CD14-positive monocyte (primary cell): ENCODE results near the gene MIEF1. TPM values are rescaled to one million over a fixed set of nuclear protein-coding genes. Genes with fewer than 3 reads are reported as not detected.

Source experiments
- DNase-seq, 3 donors: peaks; one replicate each; pipeline ENCODE4 v3.0.0-alpha.2; 2011 to 2022
- H2AFZ ChIP-seq: 2 replicates; pipeline ENCODE4 v1.6.0; 2012; ENCODE audit warnings: mild to moderate bottlenecking, low read depth, low read length, inconsistent platforms; ENCODE audit not compliant: insufficient read depth, poor library complexity, severe bottlenecking
- H3K27ac ChIP-seq, 2 donors: 1 replicate in 1 of 2; 2 replicates in 1 of 2; pipeline ENCODE4 v1.5.1; 2012 to 2013; ENCODE audit warnings: low read length in 2 of 2, control low read depth in 1 of 2, inconsistent platforms in 1 of 2, low read depth in 1 of 2, mild to moderate bottlenecking in 1 of 2
- H3K27me3 ChIP-seq, 2 donors: one replicate each; pipeline versions ENCODE4 v1.6.0 to v1.6.1; 2011 to 2013; ENCODE audit warnings: low read length in 2 of 2; ENCODE audit not compliant: control insufficient read depth in 2 of 2, insufficient read depth in 2 of 2
- H3K36me3 ChIP-seq, 2 donors: replicated peaks in 1 of 2; 1 replicate in 1 of 2; 2 replicates in 1 of 2; pipeline versions ENCODE4 v1.5.1 to v1.6.1; 2012 to 2013; ENCODE audit warnings: low read length in 2 of 2, control low read depth in 1 of 2, inconsistent platforms in 1 of 2, mild to moderate bottlenecking in 1 of 2; ENCODE audit not compliant: insufficient read depth in 2 of 2, control insufficient read depth in 1 of 2
- H3K4me1 ChIP-seq, 2 donors: 1 replicate in 1 of 2; 2 replicates in 1 of 2; pipeline versions ENCODE4 v1.5.1 to v1.6.1; 2012 to 2013; ENCODE audit warnings: low read length in 2 of 2, control low read depth in 1 of 2, inconsistent platforms in 1 of 2, mild to moderate bottlenecking in 1 of 2, moderate library complexity in 1 of 2; ENCODE audit not compliant: insufficient read depth in 2 of 2, control insufficient read depth in 1 of 2
- H3K4me2 ChIP-seq: replicated peaks from 2 replicates; pipeline ENCODE3; 2012; ENCODE audit warnings: low read length, moderate library complexity, mild to moderate bottlenecking; ENCODE audit not compliant: poor library complexity, severe bottlenecking; ENCODE audit errors: extremely low read depth
- H3K4me3 ChIP-seq, 3 experiments: fragments of 200-600 bp in 1 of 3; sonication (generic) in 1 of 3; replicated peaks in 1 of 3; 1 replicate in 2 of 3; 2 replicates in 1 of 3; pipeline ENCODE4 v1.5.1; 2011 to 2013; ENCODE audit warnings: low read length in 3 of 3, mild to moderate bottlenecking in 3 of 3, control low read depth in 2 of 3, low read depth in 2 of 3, inconsistent platforms in 1 of 3, moderate library complexity in 1 of 3
- H3K79me2 ChIP-seq: 2 replicates; pipeline ENCODE4 v1.6.0; 2012; ENCODE audit warnings: mild to moderate bottlenecking, control low read depth, inconsistent platforms, low read length, moderate library complexity; ENCODE audit not compliant: insufficient read depth
- H3K9ac ChIP-seq: 2 replicates; pipeline ENCODE4 v1.6.0; 2017; ENCODE audit warnings: low read length, mild to moderate bottlenecking; ENCODE audit not compliant: insufficient read depth, poor library complexity, severe bottlenecking
- H3K9me3 ChIP-seq, 2 donors: replicated peaks in 1 of 2; 1 replicate in 1 of 2; 2 replicates in 1 of 2; pipeline versions ENCODE4 v1.5.1 to v1.6.1; 2012 to 2013; ENCODE audit warnings: low read length in 2 of 2, control low read depth in 1 of 2; ENCODE audit not compliant: control insufficient read depth in 1 of 2, insufficient read depth in 1 of 2
- H4K20me1 ChIP-seq: 2 replicates; pipeline ENCODE4 v1.6.0; 2012; ENCODE audit warnings: mild to moderate bottlenecking, low read length, control low read depth, moderate library complexity; ENCODE audit not compliant: insufficient read depth
- H3K27ac Mint-ChIP-seq, 7 donors: one replicate each; pipeline ENCODE4 v1.8.0; 2020; ENCODE audit warnings: mild to moderate bottlenecking in 7 of 7, mixed read lengths in 7 of 7, moderate library complexity in 6 of 7, inconsistent platforms in 2 of 7
- H3K27me3 Mint-ChIP-seq, 3 donors: one replicate each; pipeline ENCODE4 v1.8.0; 2021 to 2022; ENCODE audit warnings: low read depth in 3 of 3, mild to moderate bottlenecking in 3 of 3, mixed read lengths in 3 of 3, moderate library complexity in 3 of 3, inconsistent platforms in 1 of 3
- H3K36me3 Mint-ChIP-seq, 2 donors: one replicate each; pipeline ENCODE4 v1.8.0; 2020; ENCODE audit warnings: mixed read lengths in 2 of 2, inconsistent platforms in 1 of 2, mild to moderate bottlenecking in 1 of 2
- H3K4me1 Mint-ChIP-seq: one replicate; pipeline ENCODE4 v1.8.0; 2020; ENCODE audit warnings: mild to moderate bottlenecking, mixed read lengths
- H3K4me3 Mint-ChIP-seq, 2 donors: one replicate each; pipeline ENCODE4 v1.8.0; 2020; ENCODE audit warnings: mild to moderate bottlenecking in 2 of 2, mixed read lengths in 2 of 2, moderate library complexity in 1 of 2
- H3K9me3 Mint-ChIP-seq, 7 donors: one replicate each; pipeline ENCODE4 v1.8.0; 2020 to 2022; ENCODE audit warnings: mixed read lengths in 7 of 7, mild to moderate bottlenecking in 6 of 7, moderate library complexity in 6 of 7, inconsistent platforms in 2 of 7
- WGBS: methylation state at CpG from one replicate; pipeline ENCODE4 v1.1.5; 2013; ENCODE audit warnings: missing lambda C conversion rate; ENCODE audit not compliant: insufficient coverage; 5-methylcytosine and 5-hydroxymethylcytosine counted together
- intact Hi-C, 2 donors: fragments of 100-400 bp; cut with micrococcal nuclease; formaldehyde crosslinking; loops; one replicate each; pipeline versions ENCODE4 v1.15.0 to v1.15.1; 2023
- polyA plus RNA-seq, 3 donors: library from polyadenylated mRNA; depleted of rRNA in 1 of 3; unstranded in 2 of 3; stranded (reverse) in 1 of 3; fragments of 300-500 nt in 2 of 3; fragments of >200 nt in 1 of 3; fragmentation: Illumina TruSeq in 2 of 3; gene quantifications; 1 replicate in 2 of 3; 2 replicates in 1 of 3; pipeline ENCODE4 v1.2.3, GENCODE V29; 2012 to 2021
- TF ChIP-seq, protein P1 (sequence below): fragments of 200-600 bp; IDR thresholded peaks from one replicate; pipeline ENCODE4 v1.8.0; 2022; ENCODE audit warnings: antibody characterized with exemption, mild to moderate bottlenecking

Gene MIEF1
- polyA plus RNA-seq, 3 donors, result 9.4 to 14.0 (median 13.3) TPM

DNA sequence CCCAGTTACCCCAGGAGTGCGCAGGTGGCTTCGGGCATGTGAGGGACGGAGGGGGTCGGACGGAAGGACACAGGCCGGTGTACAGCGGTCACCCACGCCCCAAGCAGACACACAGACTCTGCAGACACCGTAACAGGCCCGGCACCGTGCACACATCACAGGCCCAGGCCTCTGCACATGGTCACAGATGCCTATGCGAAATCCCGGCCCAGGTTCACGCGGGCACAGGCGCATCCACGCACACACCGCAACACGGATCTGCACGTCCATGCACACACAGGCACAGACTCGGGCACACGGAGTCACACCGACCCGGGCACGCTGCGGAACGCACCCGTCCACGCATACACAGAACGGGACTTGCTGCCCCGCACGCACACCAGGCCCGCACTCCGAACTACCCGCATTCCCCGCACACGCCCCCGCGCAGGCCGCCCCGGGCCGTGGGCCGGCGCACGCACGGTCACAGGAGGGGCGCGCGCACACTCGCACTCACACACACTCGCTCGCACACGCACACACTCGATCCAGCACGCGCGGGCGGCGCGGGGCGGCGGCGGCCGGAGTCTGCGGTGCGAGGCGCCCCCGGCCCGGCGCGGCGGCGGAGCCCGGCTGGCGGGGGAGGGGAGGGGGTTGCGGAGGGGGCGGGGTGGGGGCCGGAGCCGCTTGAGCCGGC is 45.4 kb upstream of the MIEF1 start, which contains the start of gene MGAT3:
Gene MGAT3, plus strand, starts transcription at position 491 of the 676 bp plus-strand sequence. CDS start 30,336 bp downstream, outside the sequence.
- Histone ChIP-seq H3K9me3 (peaks cover 0 to 11% of the 10 kb centered on the region in 2 donors), H3K79me2 (no peaks in the 10 kb centered on the region), H3K36me3 (no peaks in the 10 kb centered on the region), H4K20me1 (no peaks in the 10 kb centered on the region), H3K27me3 (peaks cover 18 to 46% of the 10 kb centered on the region in 2 donors), H3K27ac (no peak within 1 kb of the TSS), H3K4me3 (no peak within 1 kb of the TSS), H3K4me2 (peak within 1 kb of the TSS; percentile 41), H3K9ac (no peak within 1 kb of the TSS), H3K4me1 (peaks cover 3 to 8% of the 10 kb centered on the region in 2 donors), H2AFZ (no peak within 1 kb of the TSS)
- no peak for DNase-seq
- peaks cover 57 to 67% (median 58%) of the 10 kb centered on the region in 3 donors for H3K27me3 Mint-ChIP-seq
- peaks cover 6% of the 10 kb centered on the region for H3K4me1 Mint-ChIP-seq
- WGBS, result 59% methylated on average over 47 of the region's 80 CpGs
- H3K36me3 Mint-ChIP-seq, result peaks cover 7 to 8% of the 10 kb centered on the region in 2 donors
- H3K27ac Mint-ChIP-seq, result peak within 1 kb of the TSS in 1 of 7 donors; percentile 30
- H3K4me3 Mint-ChIP-seq, result peak within 1 kb of the TSS; percentile 48 to 85
- TF ChIP-seq, protein P1, sequence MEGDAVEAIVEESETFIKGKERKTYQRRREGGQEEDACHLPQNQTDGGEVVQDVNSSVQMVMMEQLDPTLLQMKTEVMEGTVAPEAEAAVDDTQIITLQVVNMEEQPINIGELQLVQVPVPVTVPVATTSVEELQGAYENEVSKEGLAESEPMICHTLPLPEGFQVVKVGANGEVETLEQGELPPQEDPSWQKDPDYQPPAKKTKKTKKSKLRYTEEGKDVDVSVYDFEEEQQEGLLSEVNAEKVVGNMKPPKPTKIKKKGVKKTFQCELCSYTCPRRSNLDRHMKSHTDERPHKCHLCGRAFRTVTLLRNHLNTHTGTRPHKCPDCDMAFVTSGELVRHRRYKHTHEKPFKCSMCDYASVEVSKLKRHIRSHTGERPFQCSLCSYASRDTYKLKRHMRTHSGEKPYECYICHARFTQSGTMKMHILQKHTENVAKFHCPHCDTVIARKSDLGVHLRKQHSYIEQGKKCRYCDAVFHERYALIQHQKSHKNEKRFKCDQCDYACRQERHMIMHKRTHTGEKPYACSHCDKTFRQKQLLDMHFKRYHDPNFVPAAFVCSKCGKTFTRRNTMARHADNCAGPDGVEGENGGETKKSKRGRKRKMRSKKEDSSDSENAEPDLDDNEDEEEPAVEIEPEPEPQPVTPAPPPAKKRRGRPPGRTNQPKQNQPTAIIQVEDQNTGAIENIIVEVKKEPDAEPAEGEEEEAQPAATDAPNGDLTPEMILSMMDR, result no peak
- intact Hi-C loops, result no loop called here
- peaks cover 0 to 22% (median 16%) of the 10 kb centered on the region in 7 donors for H3K9me3 Mint-ChIP-seq

DNA sequence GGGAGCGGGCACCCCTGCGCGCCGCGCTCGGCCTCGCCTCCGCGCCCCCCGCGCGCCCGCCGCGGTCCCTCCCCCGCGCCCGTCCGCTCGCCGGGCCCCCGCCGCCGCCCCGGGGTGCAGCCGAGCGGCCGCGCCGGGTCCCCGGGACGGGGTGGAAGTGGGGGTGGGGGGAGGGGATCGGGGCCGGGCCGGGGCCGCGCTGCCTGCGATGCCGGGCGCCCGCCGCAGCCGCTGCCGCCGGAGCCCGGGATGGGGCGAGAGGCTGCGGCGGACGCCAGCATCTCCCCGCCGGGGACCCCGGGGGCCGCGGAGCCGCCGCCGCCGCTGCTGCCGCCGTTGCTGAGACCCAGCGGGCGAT is 44.9 kb upstream of the MIEF1 start:
- under 1% methylated on average over 30 of the region's 63 CpGs for WGBS
- H3K79me2 ChIP-seq, result no peaks in the 10 kb centered on the region
- H3K36me3 Mint-ChIP-seq, result peaks cover 7 to 8% of the 10 kb centered on the region in 2 donors
- peaks cover 7% of the 10 kb centered on the region for H3K4me1 Mint-ChIP-seq
- peak overlapping the region; percentile 41 for H3K4me2 ChIP-seq
- no peak overlapping the region for H3K4me3 Mint-ChIP-seq
- H3K27me3 Mint-ChIP-seq, result peaks cover 53 to 64% (median 55%) of the 10 kb centered on the region in 3 donors
- peaks cover 18 to 46% of the 10 kb centered on the region in 2 donors for H3K27me3 ChIP-seq
- intact Hi-C loops, result no loop called here
- H4K20me1 ChIP-seq, result no peaks in the 10 kb centered on the region
- no peak overlapping the region for H2AFZ ChIP-seq
- H3K9ac ChIP-seq, result no peak overlapping the region
- H3K27ac Mint-ChIP-seq, result no peak overlapping the region
- H3K36me3 ChIP-seq, result no peaks in the 10 kb centered on the region
- H3K9me3 ChIP-seq, result peaks cover 0 to 11% of the 10 kb centered on the region in 2 donors
- peaks cover 3 to 8% of the 10 kb centered on the region in 2 donors for H3K4me1 ChIP-seq
- peaks cover 0 to 22% (median 16%) of the 10 kb centered on the region in 7 donors for H3K9me3 Mint-ChIP-seq
- no peak overlapping the region for H3K27ac ChIP-seq
- H3K4me3 ChIP-seq, result no peak overlapping the region
- TF ChIP-seq, protein P1, result no peak
- DNase-seq, result no peak
